Mesendoderm (in vitro differentiated cells): ENCODE measurements around the gene HOXB5.

Experiments
- DNase-seq: peaks from one replicate; pipeline ENCODE4 v3.0.0; 2013
- H2AK5ac ChIP-seq: 2 replicates; pipeline ENCODE4 v1.6.1; 2013; ENCODE audit warnings: low read length, inconsistent platforms
- H2BK120ac ChIP-seq: 2 replicates; pipeline ENCODE4 v1.6.1; 2013; ENCODE audit warnings: low read depth, mild to moderate bottlenecking, low read length, moderate library complexity, mixed read lengths
- H2BK15ac ChIP-seq: replicated peaks from 2 replicates; pipeline ENCODE4 v1.6.1; 2013; ENCODE audit warnings: low read depth, mild to moderate bottlenecking, moderate library complexity
- H2BK5ac ChIP-seq: 2 replicates; pipeline ENCODE4 v1.6.1; 2013; ENCODE audit warnings: low read length, inconsistent platforms
- H3K18ac ChIP-seq: 2 replicates; pipeline ENCODE4 v1.6.1; 2013; ENCODE audit warnings: mild to moderate bottlenecking, low read length, mixed read lengths
- H3K23ac ChIP-seq: one replicate; pipeline ENCODE4 v1.6.1; 2013; ENCODE audit warnings: low read length
- H3K27ac ChIP-seq: 2 replicates; pipeline ENCODE4 v1.5.1; 2013; ENCODE audit warnings: low read depth, mild to moderate bottlenecking, inconsistent platforms, low read length, moderate library complexity
- H3K27me3 ChIP-seq: 2 replicates; pipeline ENCODE4 v1.6.1; 2013; ENCODE audit warnings: low read length, control low read depth, mild to moderate bottlenecking, inconsistent platforms; ENCODE audit not compliant: insufficient read depth, poor library complexity
- H3K36me3 ChIP-seq: 2 replicates; pipeline ENCODE4 v1.6.1; 2013; ENCODE audit warnings: low read length, inconsistent platforms; ENCODE audit not compliant: control insufficient read depth, insufficient read depth
- H3K4ac ChIP-seq: one replicate; pipeline ENCODE4 v1.6.1; 2013; ENCODE audit warnings: low read depth, mild to moderate bottlenecking, low read length, moderate library complexity
- H3K4me1 ChIP-seq: 2 replicates; pipeline ENCODE4 v1.6.1; 2013; ENCODE audit warnings: low read depth, low read length, inconsistent platforms; ENCODE audit not compliant: control insufficient read depth
- H3K4me2 ChIP-seq: 2 replicates; pipeline ENCODE4 v1.6.1; 2013; ENCODE audit warnings: low read length
- H3K4me3 ChIP-seq: 2 replicates; pipeline ENCODE4 v1.5.1; 2013; ENCODE audit warnings: mild to moderate bottlenecking, low read length
- H3K56ac ChIP-seq: one replicate; pipeline ENCODE4 v1.6.1; 2013; ENCODE audit warnings: low read length
- H3K79me1 ChIP-seq: 2 replicates; pipeline ENCODE4 v1.6.1; 2013; ENCODE audit warnings: low read length, inconsistent platforms
- H3K79me2 ChIP-seq: 2 replicates; pipeline ENCODE4 v1.6.1; 2013; ENCODE audit warnings: mild to moderate bottlenecking, low read length; ENCODE audit not compliant: control insufficient read depth, insufficient read depth
- H3K9ac ChIP-seq: 2 replicates; pipeline ENCODE4 v1.6.1; 2013; ENCODE audit warnings: low read length, inconsistent platforms
- H4K5ac ChIP-seq: one replicate; pipeline ENCODE4 v1.6.1; 2013; ENCODE audit warnings: low read length
- H4K8ac ChIP-seq: one replicate; pipeline ENCODE4 v1.6.1; 2013; ENCODE audit warnings: low read depth, mild to moderate bottlenecking, control low read depth, low read length, moderate library complexity
- WGBS: extraction: QIAGEN DNeasy Blood & Tissue Kit; methylation state at CpG from one replicate; pipeline ENCODE4 v1.1.7; 2013; ENCODE audit warnings: low lambda C conversion rate, missing lambda C conversion rate; ENCODE audit not compliant: insufficient coverage; ENCODE audit errors: extremely low coverage; 5-methylcytosine and 5-hydroxymethylcytosine counted together

The HOXB5 gene

GRCh38 chr17:48592577-48592976 is 1.0 kb downstream of the HOXB5 start:
- Histone ChIP-seq H3K18ac (no peak overlapping the region), H4K5ac (no peak overlapping the region), H3K27me3 (peaks cover 90% of the 10 kb centered on the region), H3K4me2 (no peak overlapping the region), H2BK15ac (no peak overlapping the region), H3K27ac (no peak overlapping the region), H3K79me2 (no peaks in the 10 kb centered on the region), H3K4ac (no peak overlapping the region), H3K79me1 (no peaks in the 10 kb centered on the region), H3K4me3 (no peak overlapping the region), H3K36me3 (no peaks in the 10 kb centered on the region), H3K9ac (no peak overlapping the region), H3K56ac (no peak overlapping the region), H2BK5ac (no peak overlapping the region), H2AK5ac (no peak overlapping the region), H3K23ac (peak overlapping the region; percentile 66), H2BK120ac (no peak overlapping the region), H3K4me1 (peaks cover 2% of the 10 kb centered on the region), H4K8ac (no peak overlapping the region)
- DNase-seq, result no peak
- no CpG with 5 or more reads among the region's 14 CpGs for WGBS

DNA sequence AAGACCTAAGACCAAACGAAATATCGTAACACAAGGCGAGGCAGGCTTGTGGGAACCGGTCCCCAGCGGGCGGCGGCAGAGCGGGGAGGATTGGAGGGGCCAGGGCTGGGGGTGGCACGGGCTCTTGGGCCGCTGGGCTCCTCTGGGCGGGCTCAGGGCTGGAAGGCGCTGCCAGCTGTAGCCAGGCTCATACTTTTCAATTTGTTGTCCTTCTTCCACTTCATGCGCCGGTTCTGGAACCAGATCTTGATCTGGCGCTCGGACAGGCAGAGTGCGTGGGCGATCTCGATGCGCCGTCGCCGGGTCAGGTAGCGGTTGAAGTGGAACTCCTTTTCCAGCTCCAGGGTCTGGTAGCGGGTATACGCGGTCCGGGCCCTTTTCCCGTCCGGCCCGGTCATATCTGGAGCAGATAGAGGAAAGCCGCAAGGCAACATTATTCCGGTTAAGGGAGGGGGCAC is 1.5 kb downstream of the HOXB5 start:
- no peak overlapping the region for H3K23ac ChIP-seq
- H3K56ac ChIP-seq, result no peak overlapping the region
- no peak overlapping the region for H4K5ac ChIP-seq
- H3K4me2 ChIP-seq, result no peak overlapping the region
- H2BK120ac ChIP-seq, result no peak overlapping the region
- no peak overlapping the region for H2AK5ac ChIP-seq
- H3K79me1 ChIP-seq, result no peaks in the 10 kb centered on the region
- H3K27me3 ChIP-seq, result peaks cover 90% of the 10 kb centered on the region
- H2BK15ac ChIP-seq, result no peak overlapping the region
- H2BK5ac ChIP-seq, result no peak overlapping the region
- no peak overlapping the region for H3K9ac ChIP-seq
- no peak for DNase-seq
- H3K36me3 ChIP-seq, result no peaks in the 10 kb centered on the region
- no peaks in the 10 kb centered on the region for H3K79me2 ChIP-seq
- no peak overlapping the region for H4K8ac ChIP-seq
- no peak overlapping the region for H3K18ac ChIP-seq
- no CpG with 5 or more reads among the region's 33 CpGs for WGBS
- peaks cover 2% of the 10 kb centered on the region for H3K4me1 ChIP-seq
- H3K4ac ChIP-seq, result no peak overlapping the region
- H3K27ac ChIP-seq, result no peak overlapping the region
- H3K4me3 ChIP-seq, result no peak overlapping the region

DNA sequence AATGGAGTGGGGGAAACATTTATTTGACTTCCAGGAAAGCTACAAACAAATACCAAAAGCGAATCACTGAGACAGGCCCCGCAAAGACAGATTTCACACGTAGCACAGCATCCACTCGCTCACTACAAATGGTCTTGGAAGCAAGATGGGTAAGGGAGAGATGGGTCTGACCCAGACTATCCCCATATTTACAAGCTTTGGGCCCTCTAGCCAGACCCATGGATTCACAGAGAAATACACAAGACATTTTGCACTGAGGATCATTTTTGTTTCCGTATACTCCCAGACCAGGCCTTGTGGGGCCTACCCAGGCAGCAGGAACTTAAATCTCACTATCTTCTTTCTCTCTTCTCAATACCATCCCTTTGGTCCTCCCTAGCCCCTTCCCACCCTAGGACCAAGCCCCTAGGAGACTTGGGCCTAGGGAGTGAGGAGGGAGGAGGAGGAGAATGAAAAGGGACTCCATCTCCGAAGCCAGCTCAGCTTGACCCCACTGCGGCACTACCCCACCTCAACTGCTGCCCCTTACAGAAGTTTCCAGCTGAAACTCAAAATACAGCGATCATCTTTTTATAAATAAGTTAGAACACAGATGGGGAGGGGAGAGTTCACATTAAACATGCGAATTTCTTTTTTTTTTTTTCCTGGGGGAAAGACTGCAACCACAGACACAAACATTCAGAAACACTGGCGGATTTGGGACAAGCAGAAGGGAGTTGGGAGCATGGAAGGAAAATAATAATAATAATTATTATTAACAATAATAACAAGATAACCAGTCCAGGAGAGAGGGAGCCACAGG is 2.1 kb downstream of the HOXB5 start:
- Histone ChIP-seq H2BK120ac (no peak overlapping the region), H3K36me3 (no peaks in the 10 kb centered on the region), H3K4me1 (peaks cover 2% of the 10 kb centered on the region), H3K4ac (no peak overlapping the region), H3K27me3 (peaks cover 91% of the 10 kb centered on the region), H3K9ac (no peak overlapping the region), H3K4me3 (no peak overlapping the region), H4K5ac (no peak overlapping the region), H3K18ac (no peak overlapping the region), H2BK15ac (no peak overlapping the region), H2AK5ac (no peak overlapping the region), H3K23ac (no peak overlapping the region), H3K27ac (no peak overlapping the region), H3K79me1 (no peaks in the 10 kb centered on the region), H3K56ac (no peak overlapping the region), H3K79me2 (no peaks in the 10 kb centered on the region), H3K4me2 (no peak overlapping the region), H2BK5ac (no peak overlapping the region), H4K8ac (no peak overlapping the region)
- WGBS, result no CpG with 5 or more reads among the region's 10 CpGs
- no peak for DNase-seq

- H3K79me1 ChIP-seq, result no peaks in the 10 kb centered on the region
- H3K4me1 ChIP-seq, result peaks cover 2% of the 10 kb centered on the region
- no peak for DNase-seq
- no peak overlapping the region for H2BK15ac ChIP-seq
- H3K56ac ChIP-seq, result no peak overlapping the region
- no peak overlapping the region for H3K4me2 ChIP-seq
- peaks cover 91% of the 10 kb centered on the region for H3K27me3 ChIP-seq
- no peak overlapping the region for H2AK5ac ChIP-seq
- H4K5ac ChIP-seq, result no peak overlapping the region
- no peak overlapping the region for H3K4ac ChIP-seq
- H4K8ac ChIP-seq, result no peak overlapping the region
- no peaks in the 10 kb centered on the region for H3K79me2 ChIP-seq
- no peak overlapping the region for H2BK120ac ChIP-seq
- no peak overlapping the region for H2BK5ac ChIP-seq
- no peak overlapping the region for H3K27ac ChIP-seq
- H3K9ac ChIP-seq, result no peak overlapping the region
- H3K4me3 ChIP-seq, result no peak overlapping the region
- H3K23ac ChIP-seq, result no peak overlapping the region
- H3K18ac ChIP-seq, result no peak overlapping the region
- H3K36me3 ChIP-seq, result no peaks in the 10 kb centered on the region
Observed at GRCh38 chr17:48590607-48591161, 2.9 kb downstream of the HOXB5 start.

DNA sequence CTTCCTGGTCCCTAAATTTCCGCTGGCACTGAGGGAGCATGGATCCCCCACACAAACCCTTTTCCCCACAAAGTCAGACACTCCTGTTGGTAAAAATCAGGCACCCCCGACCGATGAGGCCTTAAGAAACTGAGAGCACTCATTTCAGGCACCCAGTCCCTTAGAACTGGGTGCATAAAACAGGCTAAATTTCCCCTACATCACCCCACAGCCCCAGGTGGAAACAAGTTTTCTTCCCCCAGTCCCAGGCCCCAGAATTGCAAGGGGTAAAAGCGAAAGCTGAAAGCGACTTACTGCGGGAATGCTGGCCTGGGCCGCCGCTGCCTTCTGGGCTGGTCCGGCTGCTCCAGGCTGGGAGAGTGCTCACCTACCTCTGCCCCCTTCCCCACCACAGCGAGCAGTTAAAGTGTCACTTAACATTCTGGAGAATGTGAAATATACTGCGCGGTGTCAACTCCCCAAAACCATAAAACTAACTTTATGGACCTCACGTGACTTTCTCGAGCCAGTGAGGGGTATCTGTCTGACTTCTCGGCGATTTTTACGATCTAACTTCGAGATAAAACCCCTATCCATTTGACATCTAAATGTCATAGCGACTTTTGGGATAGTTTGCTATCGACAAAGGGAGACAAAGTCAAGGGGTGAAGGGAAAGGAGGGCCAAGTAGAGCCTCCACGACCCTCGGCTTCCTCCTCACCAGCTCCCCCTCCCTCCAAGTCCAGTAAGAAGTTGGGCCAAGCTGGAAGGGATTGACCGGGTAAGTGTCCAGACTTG is 3.6 kb downstream of the HOXB5 start, which contains the start of gene HOXB3:
TSS of gene HOXB3 (minus strand) at position 411 of the 776 bp plus-strand sequence. CDS start 37,767 bp downstream, outside the sequence.
- H4K8ac ChIP-seq, result no peak within 1 kb of the TSS
- H3K4me3 ChIP-seq, result no peak within 1 kb of the TSS
- H3K9ac ChIP-seq, result no peak within 1 kb of the TSS
- H3K27me3 ChIP-seq, result peaks cover 90% of the 10 kb centered on the region
- no peak for DNase-seq
- no peak within 1 kb of the TSS for H2AK5ac ChIP-seq
- H2BK15ac ChIP-seq, result no peak within 1 kb of the TSS
- no peak within 1 kb of the TSS for H4K5ac ChIP-seq
- H3K36me3 ChIP-seq, result no peaks in the 10 kb centered on the region
- no CpG with 5 or more reads among the region's 23 CpGs for WGBS
- H3K23ac ChIP-seq, result no peak within 1 kb of the TSS
- H3K4me2 ChIP-seq, result peak within 1 kb of the TSS; percentile 5
- H2BK5ac ChIP-seq, result no peak within 1 kb of the TSS
- H3K27ac ChIP-seq, result no peak within 1 kb of the TSS
- no peaks in the 10 kb centered on the region for H3K79me2 ChIP-seq
- H3K18ac ChIP-seq, result no peak within 1 kb of the TSS
- H3K4ac ChIP-seq, result no peak within 1 kb of the TSS
- no peaks in the 10 kb centered on the region for H3K79me1 ChIP-seq
- no peak within 1 kb of the TSS for H3K56ac ChIP-seq
- no peak within 1 kb of the TSS for H2BK120ac ChIP-seq
- peaks cover 2% of the 10 kb centered on the region for H3K4me1 ChIP-seq
